Stimulated activated CD4-positive, alpha-beta T cell treated with anti-CD3 and anti-CD28 coated beads, Interleukin-12 subunit alpha, Interleukin-12 subunit beta, amount 100 ng/mL, for 24 hours (primary cell): ENCODE measurements around the gene POLR3B.
"Not testable (repeated sequence)": the region's sequence is repeated elsewhere in the genome, so short reads cannot be mapped to it uniquely, and the experiment has no call there.

Source experiments
- DNase-seq, 2 experiments: peaks; one replicate each; pipeline ENCODE4 v3.0.0-alpha.2; 2020; ENCODE audit warnings: low read depth in 2 of 2

Gene POLR3B

GRCh38 chr12:106342397-106343213 is 14.9 kb upstream of the POLR3B start:
- DNase-seq, result no peak

- DNase-seq, result no peak
Measured at GRCh38 chr12:106343214-106343528, 14.4 kb upstream of the POLR3B start.

GRCh38 chr12:106344131-106344530 is 13.4 kb upstream of the POLR3B start:
- DNase-seq, result no peak

GRCh38 chr12:106345746-106346145 is 11.8 kb upstream of the POLR3B start:
- DNase-seq, result no peak

- DNase-seq, result no peak
Measured at GRCh38 chr12:106348411-106348810, 9.1 kb upstream of the POLR3B start.

GRCh38 chr12:106353175-106353574 is 4.4 kb upstream of the POLR3B start:
- DNase-seq, result no peak

- DNase-seq, result no peak
Measured at GRCh38 chr12:106358396-106359241, 1.1 kb downstream of the POLR3B start.

GRCh38 chr12:106359646-106360399 is 2.3 kb downstream of the POLR3B start:
- DNase-seq, result no peak

GRCh38 chr12:106360400-106360994 is 2.9 kb downstream of the POLR3B start:
- DNase-seq, result no peak

- DNase-seq, result no peak
Measured at GRCh38 chr12:106362971-106363370, 5.4 kb downstream of the POLR3B start.

GRCh38 chr12:106364261-106364660 is 6.7 kb downstream of the POLR3B start:
- DNase-seq, result no peak

- no peak for DNase-seq
Measured at GRCh38 chr12:106369624-106370346, 12.2 kb downstream of the POLR3B start.

- no peak for DNase-seq
Measured at GRCh38 chr12:106378788-106379187, 21.2 kb downstream of the POLR3B start.

GRCh38 chr12:106380954-106381353 is 23.4 kb downstream of the POLR3B start:
- DNase-seq, result no peak

GRCh38 chr12:106381866-106382265 is 24.3 kb downstream of the POLR3B start:
- not testable (repeated sequence) for DNase-seq

GRCh38 chr12:106386813-106387535 is 29.4 kb downstream of the POLR3B start:
- no peak for DNase-seq

- no peak for DNase-seq
Measured at GRCh38 chr12:106387848-106388377, 30.4 kb downstream of the POLR3B start.

GRCh38 chr12:106389151-106389550 is 31.6 kb downstream of the POLR3B start:
- DNase-seq, result no peak

- no peak for DNase-seq
Measured at GRCh38 chr12:106392759-106393158, 35.2 kb downstream of the POLR3B start.

GRCh38 chr12:106409878-106410277 is 52.3 kb downstream of the POLR3B start:
- no peak for DNase-seq
